ENCODE measurements around the gene BNC2.

BNC2 gene

DNA sequence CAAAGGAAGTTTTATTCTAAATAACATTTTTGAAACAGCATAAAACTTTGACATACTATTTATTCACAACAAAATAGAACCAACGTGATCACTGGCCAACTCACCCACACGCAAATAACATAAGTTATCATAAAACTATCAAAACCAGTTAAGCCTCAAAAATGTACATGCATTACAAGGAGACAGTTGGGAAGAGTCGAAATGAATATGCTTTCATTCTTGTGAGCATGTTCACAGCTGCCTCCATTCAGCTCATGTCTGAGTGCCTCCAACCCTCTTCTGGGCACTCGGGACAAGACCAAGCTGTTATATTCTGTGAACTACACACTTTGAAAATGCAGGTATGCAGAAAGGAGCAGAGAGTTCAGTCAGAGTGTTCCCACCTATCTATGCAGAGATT lies 284.9 kb downstream of the BNC2 start:
- DNase-seq (ENCODE audit: low read depth, low spot score) = no peak
- Histone ChIP-seq H3K9ac (ENCODE audit: insufficient read length) (no peak overlapping the region), H3K9me3 (ENCODE audit: low read depth, low read length) (no peaks in the 10 kb centered on the region), H3K36me3 (ENCODE audit: insufficient read depth, low read length) (no peaks in the 10 kb centered on the region), H3K27ac (no peak overlapping the region), H3K4me3 (no peak overlapping the region)
- TF ChIP-seq POLR2AphosphoS5 (IDR thresholded peaks at IDR 0.05; ENCODE audit: borderline replicate concordance, low read depth, low read length) (no peak), EZH2 (IDR thresholded peaks at IDR 0.05) (no peak), FOXP2 (optimal IDR thresholded peaks at IDR 0.05; ENCODE audit: control extremely low read depth, extremely low read length, insufficient read depth) (no peak)

- H3K9ac ChIP-seq (ENCODE audit: insufficient read length) = no peak overlapping the region
- TF ChIP-seq EZH2 (IDR thresholded peaks at IDR 0.05) = no peak
- no peak for TF ChIP-seq FOXP2 (optimal IDR thresholded peaks at IDR 0.05; ENCODE audit: control extremely low read depth, extremely low read length, insufficient read depth)
- TF ChIP-seq POLR2AphosphoS5 (IDR thresholded peaks at IDR 0.05; ENCODE audit: borderline replicate concordance, low read depth, low read length) = no peak
- no peak overlapping the region for H3K27ac ChIP-seq
- no peaks in the 10 kb centered on the region for H3K9me3 ChIP-seq (ENCODE audit: low read depth, low read length)
- no peaks in the 10 kb centered on the region for H3K36me3 ChIP-seq (ENCODE audit: insufficient read depth, low read length)
- H3K4me3 ChIP-seq = no peak overlapping the region
- no peak for DNase-seq (ENCODE audit: low read depth, low spot score)
Measured at GRCh38 chr9:16579872-16580432, 290.5 kb downstream of the BNC2 start.

- no peak for TF ChIP-seq EZH2 (IDR thresholded peaks at IDR 0.05)
- no peak for TF ChIP-seq FOXP2 (optimal IDR thresholded peaks at IDR 0.05; ENCODE audit: control extremely low read depth, extremely low read length, insufficient read depth)
- no peak for TF ChIP-seq POLR2AphosphoS5 (IDR thresholded peaks at IDR 0.05; ENCODE audit: borderline replicate concordance, low read depth, low read length)
- Histone ChIP-seq H3K4me3 (no peak overlapping the region), H3K36me3 (ENCODE audit: insufficient read depth, low read length) (no peaks in the 10 kb centered on the region), H3K9me3 (ENCODE audit: low read depth, low read length) (no peaks in the 10 kb centered on the region), H3K27ac (no peak overlapping the region), H3K9ac (ENCODE audit: insufficient read length) (peak overlapping the region; percentile 9)
- DNase-seq (ENCODE audit: low read depth, low spot score) = no peak
Measured at GRCh38 chr9:16575986-16576245, 294.6 kb downstream of the BNC2 start.

- Histone ChIP-seq H3K9ac (ENCODE audit: insufficient read length) (peak overlapping the region; percentile 9), H3K36me3 (ENCODE audit: insufficient read depth, low read length) (no peaks in the 10 kb centered on the region), H3K4me3 (no peak overlapping the region), H3K27ac (peak overlapping the region; percentile 18; the same call in 1 of the 2 replicates), H3K9me3 (ENCODE audit: low read depth, low read length) (no peaks in the 10 kb centered on the region)
- DNase-seq (ENCODE audit: low read depth, low spot score) = no peak
- TF ChIP-seq POLR2AphosphoS5 (IDR thresholded peaks at IDR 0.05; ENCODE audit: borderline replicate concordance, low read depth, low read length) (no peak), FOXP2 (optimal IDR thresholded peaks at IDR 0.05; ENCODE audit: control extremely low read depth, extremely low read length, insufficient read depth) (no peak), EZH2 (IDR thresholded peaks at IDR 0.05) (no peak)
Measured at GRCh38 chr9:16575142-16575985, 295.1 kb downstream of the BNC2 start.

DNA sequence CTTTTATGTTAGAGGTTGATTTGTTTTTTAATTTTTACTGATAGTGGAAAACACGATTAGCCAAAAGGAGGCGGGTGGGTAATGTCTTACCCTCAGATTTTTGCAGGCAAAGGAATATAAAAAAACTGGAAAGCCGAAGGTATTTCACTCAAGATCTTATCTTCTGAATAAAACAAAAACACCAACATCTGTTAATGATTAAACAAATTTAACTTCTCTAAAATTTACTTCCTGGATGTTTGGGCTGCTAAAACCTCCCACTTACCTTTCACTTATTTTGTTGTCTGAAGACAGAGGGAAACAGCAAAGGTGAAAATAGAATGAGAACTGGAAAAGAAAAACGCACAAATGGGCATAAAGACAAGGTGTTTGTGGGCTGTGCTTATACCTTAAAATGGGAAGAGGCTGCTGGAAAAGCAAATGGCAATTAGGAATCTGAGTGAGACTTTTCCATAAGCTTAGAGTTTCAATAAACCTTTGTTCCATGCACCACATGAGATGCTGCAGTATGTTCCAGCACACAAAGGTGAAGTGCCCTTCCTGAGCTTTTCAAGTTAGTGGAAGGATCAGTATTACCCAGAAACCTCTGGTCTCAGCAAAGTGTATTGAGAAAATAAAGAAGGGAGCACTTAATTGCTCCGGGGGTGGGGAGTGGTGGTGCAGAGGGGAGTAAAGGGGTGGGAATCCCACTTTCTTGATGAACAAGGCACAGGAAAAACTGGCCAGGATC lies 298.3 kb downstream of the BNC2 start:
- TF ChIP-seq POLR2AphosphoS5 (IDR thresholded peaks at IDR 0.05; ENCODE audit: borderline replicate concordance, low read depth, low read length) (no peak), EZH2 (IDR thresholded peaks at IDR 0.05) (no peak), FOXP2 (optimal IDR thresholded peaks at IDR 0.05; ENCODE audit: control extremely low read depth, extremely low read length, insufficient read depth) (no peak)
- DNase-seq (ENCODE audit: low read depth, low spot score) = no peak
- no peaks in the 10 kb centered on the region for H3K9me3 ChIP-seq (ENCODE audit: low read depth, low read length)
- no peak overlapping the region for H3K9ac ChIP-seq (ENCODE audit: insufficient read length)
- no peaks in the 10 kb centered on the region for H3K36me3 ChIP-seq (ENCODE audit: insufficient read depth, low read length)
- no peak overlapping the region for H3K27ac ChIP-seq
- no peak overlapping the region for H3K4me3 ChIP-seq

DNA sequence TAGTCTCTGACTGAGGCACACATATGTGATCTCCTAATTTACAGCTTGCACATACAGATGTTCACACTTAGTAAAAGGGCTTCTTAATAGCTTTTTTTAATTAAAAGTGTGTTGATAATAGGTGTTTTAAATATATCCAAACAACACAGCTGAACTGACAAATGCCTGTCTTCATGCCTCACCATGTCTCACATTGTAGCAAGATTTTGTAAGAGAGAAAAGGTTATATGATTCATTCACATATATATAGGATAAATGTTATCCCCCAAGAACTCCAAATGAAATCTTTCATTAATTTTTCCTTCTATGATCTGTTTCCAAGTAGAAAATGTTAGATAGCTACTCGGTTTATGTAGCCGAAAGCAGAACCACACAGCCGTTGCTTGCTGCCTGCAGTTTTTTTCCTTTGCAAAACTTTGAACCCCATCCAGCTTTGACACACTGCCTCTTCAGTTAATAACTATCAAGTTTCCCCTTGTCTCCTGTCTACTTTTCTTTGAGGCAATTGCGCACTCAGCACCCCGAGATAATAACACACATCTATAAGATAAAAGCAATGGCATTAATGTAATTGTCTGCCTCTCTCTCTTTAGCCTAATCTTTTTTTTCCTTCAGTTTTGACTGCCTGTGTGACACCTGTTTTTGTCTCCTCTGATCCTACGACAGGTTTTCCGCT lies 299.2 kb downstream of the BNC2 start:
- TF ChIP-seq POLR2AphosphoS5 (IDR thresholded peaks at IDR 0.05; ENCODE audit: borderline replicate concordance, low read depth, low read length) (no peak), EZH2 (IDR thresholded peaks at IDR 0.05) (no peak), FOXP2 (optimal IDR thresholded peaks at IDR 0.05; ENCODE audit: control extremely low read depth, extremely low read length, insufficient read depth) (no peak)
- 0 out of 2 replicates have a peak overlapping the region, but pooled peaks have one; percentile 10 for H3K27ac ChIP-seq
- no peak for DNase-seq (ENCODE audit: low read depth, low spot score)
- no peaks in the 10 kb centered on the region for H3K9me3 ChIP-seq (ENCODE audit: low read depth, low read length)
- H3K36me3 ChIP-seq (ENCODE audit: insufficient read depth, low read length) = no peaks in the 10 kb centered on the region
- H3K4me3 ChIP-seq = no peak overlapping the region
- no peak overlapping the region for H3K9ac ChIP-seq (ENCODE audit: insufficient read length)

DNA sequence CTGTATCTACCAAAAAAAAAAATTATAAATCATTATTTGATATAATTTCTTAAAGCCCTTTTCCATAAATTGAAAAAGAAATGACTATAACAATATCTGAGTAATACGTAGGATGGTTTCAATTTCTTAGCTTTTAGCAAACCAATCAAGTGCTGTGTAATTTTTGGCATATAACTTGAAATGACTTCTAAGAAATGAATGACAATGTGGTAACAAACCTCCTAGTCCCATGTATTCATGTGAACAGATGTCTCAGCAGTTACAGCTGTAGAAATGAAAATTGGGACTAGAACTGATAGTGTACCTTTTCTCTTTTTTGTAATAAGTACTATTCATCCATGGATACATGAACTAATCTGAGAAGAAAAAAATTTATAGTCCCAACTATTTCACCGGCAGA lies 307.0 kb downstream of the BNC2 start:
- no peak for TF ChIP-seq POLR2AphosphoS5 (IDR thresholded peaks at IDR 0.05; ENCODE audit: borderline replicate concordance, low read depth, low read length)
- no peak for TF ChIP-seq FOXP2 (optimal IDR thresholded peaks at IDR 0.05; ENCODE audit: control extremely low read depth, extremely low read length, insufficient read depth)
- no peak for TF ChIP-seq EZH2 (IDR thresholded peaks at IDR 0.05)
- DNase-seq (ENCODE audit: low read depth, low spot score) = no peak
- H3K36me3 ChIP-seq (ENCODE audit: insufficient read depth, low read length) = no peaks in the 10 kb centered on the region
- no peak overlapping the region for H3K27ac ChIP-seq
- H3K4me3 ChIP-seq = no peak overlapping the region
- no peaks in the 10 kb centered on the region for H3K9me3 ChIP-seq (ENCODE audit: low read depth, low read length)
- no peak overlapping the region for H3K9ac ChIP-seq (ENCODE audit: insufficient read length)

GRCh38 chr9:16561121-16561520 lies 309.3 kb downstream of the BNC2 start:
- H3K4me3 ChIP-seq = no peak overlapping the region
- no peaks in the 10 kb centered on the region for H3K36me3 ChIP-seq (ENCODE audit: insufficient read depth, low read length)
- TF ChIP-seq POLR2AphosphoS5 (IDR thresholded peaks at IDR 0.05; ENCODE audit: borderline replicate concordance, low read depth, low read length) = no peak
- TF ChIP-seq FOXP2 (optimal IDR thresholded peaks at IDR 0.05; ENCODE audit: control extremely low read depth, extremely low read length, insufficient read depth) = no peak
- TF ChIP-seq EZH2 (IDR thresholded peaks at IDR 0.05) = no peak
- H3K9me3 ChIP-seq (ENCODE audit: low read depth, low read length) = no peaks in the 10 kb centered on the region
- no peak overlapping the region for H3K27ac ChIP-seq
- H3K9ac ChIP-seq (ENCODE audit: insufficient read length) = no peak overlapping the region
- DNase-seq (ENCODE audit: low read depth, low spot score) = no peak
